DOHH2 (cell line): ENCODE measurements around the gene HBE1.

ENCODE experiments used
- CTCF ChIP-seq: fragments of 200-600 bp; sonication (generic); IDR thresholded peaks from one replicate; pipeline ENCODE4 v1.5.1; 2014; ENCODE audit warnings: antibody characterized with exemption, mild to moderate bottlenecking, low read depth, low read length; ENCODE audit not compliant: poor library complexity, severe bottlenecking
- EZH2phosphoT487 ChIP-seq: fragments of 200-600 bp; sonication (generic); IDR thresholded peaks from 2 replicates; pipeline ENCODE4 v1.6.1; 2017; ENCODE audit warnings: borderline replicate concordance, mild to moderate bottlenecking, antibody characterized with exemption, low read length, moderate library complexity, mixed read lengths

GRCh38 chr11:5242933-5243815 lies 26.6 kb downstream of the HBE1 start:
- TF ChIP-seq CTCF = no peak
- no peak for TF ChIP-seq EZH2phosphoT487
